Activated naive CD8-positive, alpha-beta T cell treated with anti-CD3 and anti-CD28 coated beads, Interleukin-2, amount 50 U/mL, for 16 hours (primary cell): ENCODE measurements around the gene TOMM40L.

Source experiments
- DNase-seq: peaks from one replicate; pipeline ENCODE4 v3.0.0-alpha.2; 2020; ENCODE audit warnings: low read depth, low spot score

The TOMM40L gene

GRCh38 chr1:161225534-161226319, at the start of gene TOMM40L:
TSS of gene TOMM40L (plus strand) at chr1:161226060. CDS start at chr1:161226490, 430 bp downstream.
- peak; percentile 62 for DNase-seq

- DNase-seq: no peak
These were observed 49.3 kb upstream of the TOMM40L start for GRCh38 chr1:161176468-161177111.

GRCh38 chr1:161177112-161177935, 48.5 kb upstream of the TOMM40L start, which contains the start of gene B4GALT3:
TSS of gene B4GALT3 (minus strand) at chr1:161177507. CDS start at chr1:161176060, 1,447 bp downstream.
- peak; percentile 94 for DNase-seq

GRCh38 chr1:161177936-161178244, 48.0 kb upstream of the TOMM40L start:
- DNase-seq: no peak

GRCh38 chr1:161179698-161180097, 46.2 kb upstream of the TOMM40L start:
- no peak for DNase-seq

- no peak for DNase-seq
These were observed 45.2 kb upstream of the TOMM40L start for GRCh38 chr1:161180639-161181038.

- no peak for DNase-seq
These were observed 43.6 kb upstream of the TOMM40L start for GRCh38 chr1:161182214-161182613.

- no peak for DNase-seq
These were observed 40.6 kb upstream of the TOMM40L start for GRCh38 chr1:161185282-161185682.

GRCh38 chr1:161185732-161186311, 40.0 kb upstream of the TOMM40L start:
- DNase-seq: no peak

GRCh38 chr1:161187311-161187710, 38.5 kb upstream of the TOMM40L start:
- DNase-seq: no peak

GRCh38 chr1:161188381-161188780, 37.5 kb upstream of the TOMM40L start:
- no peak for DNase-seq

GRCh38 chr1:161189036-161189435, 36.8 kb upstream of the TOMM40L start:
- DNase-seq: no peak

- no peak for DNase-seq
These were observed 34.8 kb upstream of the TOMM40L start for GRCh38 chr1:161190962-161191521.

- DNase-seq: no peak
These were observed 33.9 kb upstream of the TOMM40L start for GRCh38 chr1:161191971-161192370.

- no peak for DNase-seq
These were observed 33.1 kb upstream of the TOMM40L start for GRCh38 chr1:161192476-161193465.

- no peak for DNase-seq
These were observed 32.2 kb upstream of the TOMM40L start for GRCh38 chr1:161193561-161194235.

GRCh38 chr1:161195171-161195570, 30.7 kb upstream of the TOMM40L start:
- DNase-seq: no peak

- no peak for DNase-seq
These were observed 29.7 kb upstream of the TOMM40L start for GRCh38 chr1:161196111-161196510.

- no peak for DNase-seq
These were observed 29.1 kb upstream of the TOMM40L start for GRCh38 chr1:161196521-161197451.
